IMR-90 (cell line): ENCODE data around the gene GIMAP8. TPM values are rescaled to one million over a fixed set of nuclear protein-coding genes. Genes with fewer than 3 reads are reported as not detected.

ENCODE experiments used
- ATAC-seq: fragments of 200-7000 bp; cut with Tn5 transposase; 2 replicates; pipeline ENCODE4 v1.9.1; 2020; ENCODE audit warnings: low read depth, mild to moderate bottlenecking, moderate library complexity
- BruUV-seq: library from RNA; stranded (reverse); fragments of 400-500 nt; replicated peaks from 2 replicates; lab custom pipeline; 2021; lab: Mats Ljungman, UMichigan
- CTCF ChIA-PET: fragments of 300-600 bp; formaldehyde crosslinking; extraction: SDS; loops from one replicate; lab custom pipeline; 2021; ENCODE audit warnings: antibody characterized with exemption; lab: Yijun Ruan, JAX
- POLR2A ChIA-PET: fragments of 300-600 bp; sonication (Branson Sonifier 250); formaldehyde crosslinking; loops from one replicate; lab custom pipeline; 2022; ENCODE audit warnings: antibody characterized with exemption; ENCODE audit not compliant: unreplicated experiment; lab: Charles Lee
- DNase-seq: peaks from one replicate; pipeline ENCODE4 v3.0.0; 2013
- H2AFZ ChIP-seq: replicated peaks from 2 replicates; pipeline ENCODE3; 2013; ENCODE audit warnings: low read length, mild to moderate bottlenecking; ENCODE audit not compliant: poor library complexity
- H2AK5ac ChIP-seq: 2 replicates; pipeline ENCODE4 v1.6.1; 2013; ENCODE audit warnings: low read depth, low read length, inconsistent platforms
- H2AK9ac ChIP-seq: replicated peaks from 2 replicates; pipeline ENCODE3; 2013; ENCODE audit warnings: mild to moderate bottlenecking, low read depth, low read length, moderate library complexity; ENCODE audit not compliant: poor library complexity
- H2BK120ac ChIP-seq: 2 replicates; pipeline ENCODE4 v1.6.1; 2013; ENCODE audit warnings: low read depth, low read length, inconsistent platforms
- H2BK15ac ChIP-seq: 3 replicates; pipeline ENCODE4 v1.6.1; 2013; ENCODE audit warnings: low read depth, low read length, inconsistent platforms
- H2BK20ac ChIP-seq: 2 replicates; pipeline ENCODE4 v1.6.1; 2013; ENCODE audit warnings: low read depth, mild to moderate bottlenecking, inconsistent platforms, low read length, moderate library complexity
- H2BK5ac ChIP-seq: 2 replicates; pipeline ENCODE4 v1.6.1; 2013; ENCODE audit warnings: mild to moderate bottlenecking, low read depth, low read length, inconsistent platforms; ENCODE audit not compliant: poor library complexity, severe bottlenecking
- H3K14ac ChIP-seq: replicated peaks from 2 replicates; pipeline ENCODE4 v1.6.1; 2013; ENCODE audit warnings: low read depth, low read length, inconsistent platforms
- H3K18ac ChIP-seq: 2 replicates; pipeline ENCODE4 v1.6.1; 2013; ENCODE audit warnings: low read depth, low read length, control low read depth
- H3K23ac ChIP-seq: 2 replicates; pipeline ENCODE4 v1.6.1; 2013; ENCODE audit warnings: low read depth, low read length, inconsistent platforms
- H3K27ac ChIP-seq: 2 replicates; pipeline ENCODE4 v1.5.1; 2013; ENCODE audit warnings: mild to moderate bottlenecking, control low read depth, low read length; ENCODE audit not compliant: insufficient read depth
- H3K27me3 ChIP-seq: 2 replicates; pipeline ENCODE4 v1.6.1; 2013; ENCODE audit warnings: low read length; ENCODE audit not compliant: control insufficient read depth, insufficient read depth
- H3K36me3 ChIP-seq: 2 replicates; pipeline ENCODE4 v1.6.1; 2013; ENCODE audit warnings: low read length, mixed read lengths; ENCODE audit not compliant: control insufficient read depth, insufficient read depth
- H3K4ac ChIP-seq: 2 replicates; pipeline ENCODE4 v1.6.1; 2013; ENCODE audit warnings: low read depth, low read length, inconsistent platforms
- H3K4me1 ChIP-seq: 2 replicates; pipeline ENCODE4 v1.6.1; 2013; ENCODE audit warnings: low read length, mixed read lengths; ENCODE audit not compliant: control insufficient read depth, insufficient read depth
- H3K4me2 ChIP-seq: 2 replicates; pipeline ENCODE4 v1.6.1; 2013; ENCODE audit warnings: low read depth, mild to moderate bottlenecking, control low read depth, low read length, moderate library complexity
- H3K4me3 ChIP-seq: 2 replicates; pipeline ENCODE4 v1.5.1; 2013; ENCODE audit warnings: low read depth, mild to moderate bottlenecking, control low read depth, low read length, moderate library complexity; ENCODE audit not compliant: insufficient read depth
- H3K56ac ChIP-seq: 2 replicates; pipeline ENCODE4 v1.6.1; 2013; ENCODE audit warnings: low read length, inconsistent platforms; ENCODE audit not compliant: insufficient read depth; ENCODE audit errors: extremely low read depth
- H3K79me1 ChIP-seq, 2 experiments: 2 replicates each; pipeline ENCODE4 v1.6.1; 2013; ENCODE audit warnings: low read length in 2 of 2, inconsistent platforms in 1 of 2, low read depth in 1 of 2
- H3K9ac ChIP-seq: 2 replicates; pipeline ENCODE4 v1.6.1; 2013; ENCODE audit warnings: low read depth, low read length, control low read depth
- H3K9me1 ChIP-seq: 2 replicates; pipeline ENCODE4 v1.6.1; 2013; ENCODE audit warnings: low read length, inconsistent platforms; ENCODE audit not compliant: insufficient read depth
- H3K9me3 ChIP-seq: 2 replicates; pipeline ENCODE4 v1.6.1; 2013; ENCODE audit warnings: low read length; ENCODE audit not compliant: control insufficient read depth, insufficient read depth
- H4K20me1 ChIP-seq: 2 replicates; pipeline ENCODE4 v1.6.1; 2013; ENCODE audit warnings: low read length, inconsistent platforms; ENCODE audit not compliant: insufficient read depth
- H4K5ac ChIP-seq: 2 replicates; pipeline ENCODE4 v1.6.1; 2013; ENCODE audit warnings: mild to moderate bottlenecking, low read depth, low read length, control low read depth
- H4K8ac ChIP-seq, 2 experiments: 2 replicates each; pipeline ENCODE4 v1.6.1; 2013; ENCODE audit warnings: low read depth in 2 of 2, low read length in 2 of 2, control low read depth in 1 of 2, inconsistent platforms in 1 of 2
- H4K91ac ChIP-seq: 2 replicates; pipeline ENCODE4 v1.6.1; 2013; ENCODE audit warnings: low read depth, low read length, inconsistent platforms; ENCODE audit not compliant: insufficient read depth
- BHLHE40 ChIP-seq: fragments of 150-350 bp; IDR thresholded peaks from 2 replicates; pipeline ENCODE4 v1.6.1; 2016; ENCODE audit warnings: mild to moderate bottlenecking, low read depth, low read length
- CEBPB ChIP-seq: IDR thresholded peaks from 2 replicates; pipeline ENCODE4 v1.6.1; 2012; ENCODE audit warnings: low read depth, low read length, improper control_type of control experiment
- CHD1 ChIP-seq: IDR thresholded peaks from 2 replicates; pipeline ENCODE4 v1.6.1; 2012; ENCODE audit warnings: low read depth, low read length, improper control_type of control experiment
- FOS ChIP-seq: fragments of 150-350 bp; IDR thresholded peaks from 2 replicates; pipeline ENCODE4 v1.6.1; 2016; ENCODE audit warnings: low read depth, low read length
- MAFK ChIP-seq: IDR thresholded peaks from 2 replicates; pipeline ENCODE4 v1.6.1; 2012; ENCODE audit warnings: low read depth, low read length, improper control_type of control experiment
- MAZ ChIP-seq: IDR thresholded peaks from 2 replicates; pipeline ENCODE4 v1.6.1; 2012; ENCODE audit warnings: low read depth, mild to moderate bottlenecking, low read length, improper control_type of control experiment, moderate library complexity, borderline replicate concordance
- MXI1 ChIP-seq: IDR thresholded peaks from 2 replicates; pipeline ENCODE4 v1.6.1; 2012; ENCODE audit warnings: low read depth, mild to moderate bottlenecking, low read length, moderate library complexity, borderline replicate concordance
- POLR2A ChIP-seq: IDR thresholded peaks from 2 replicates; pipeline ENCODE4 v1.6.1; 2012; ENCODE audit warnings: mild to moderate bottlenecking, low read depth, low read length
- RAD21 ChIP-seq: IDR thresholded peaks from 2 replicates; pipeline ENCODE4 v1.6.1; 2012; ENCODE audit warnings: low read length, improper control_type of control experiment
- RCOR1 ChIP-seq: IDR thresholded peaks from 2 replicates; pipeline ENCODE4 v1.6.1; 2012; ENCODE audit warnings: mild to moderate bottlenecking, low read length, improper control_type of control experiment; ENCODE audit not compliant: insufficient replicate concordance
- RFX5 ChIP-seq: IDR thresholded peaks from 2 replicates; pipeline ENCODE4 v1.8.0; 2012; ENCODE audit warnings: low read depth, mild to moderate bottlenecking, low read length, moderate library complexity
- WGBS, 2 experiments: methylation state at CpG; one replicate each; pipeline versions ENCODE4 v1.1.5 to v1.1.7; 2013; ENCODE audit warnings: missing lambda C conversion rate in 2 of 2; ENCODE audit not compliant: insufficient read length in 1 of 2; ENCODE audit errors: extremely low coverage in 2 of 2; 5-methylcytosine and 5-hydroxymethylcytosine counted together
- dilution Hi-C: fragments of 300-500 bp; cut with HindIII; formaldehyde crosslinking; loops from one replicate; pipeline ENCODE4 v1.14.3; 2018; ENCODE audit warnings: low sequenced_read_pairs; ENCODE audit not compliant: unreplicated experiment
- in situ Hi-C: fragments of 300-500 bp; cut with MboI; formaldehyde crosslinking; loops from 3 replicates; pipeline ENCODE4 v1.14.3; 2019; ENCODE audit warnings: low sequenced_read_pairs, inconsistent platforms, mixed read lengths
- intact Hi-C: fragments of 100-400 bp; cut with micrococcal nuclease; formaldehyde crosslinking; loops from 2 replicates; pipeline ENCODE4 v1.10.0; 2022
- polyA plus RNA-seq, 3 experiments: library from polyadenylated mRNA; depleted of rRNA; stranded (reverse); fragments of >200 nt; gene quantifications; 2 replicates each; pipeline ENCODE4 v1.2.3, GENCODE V29; 2012; ENCODE audit warnings: low replicate concordance in 1 of 3
- total RNA-seq: library from RNA; depleted of rRNA; stranded (reverse); fragments of >200 nt; gene quantifications from 2 replicates; pipeline ENCODE4 v1.2.3, GENCODE V29; 2012
- TF ChIP-seq, protein P1 (sequence below): fragments of 150-350 bp; IDR thresholded peaks from 2 replicates; pipeline ENCODE4 v1.6.1; 2016; ENCODE audit warnings: low read depth, mild to moderate bottlenecking, low read length, moderate library complexity, borderline replicate concordance
- TF ChIP-seq, protein P2 (sequence below): fragments of 150-350 bp; IDR thresholded peaks from 2 replicates; pipeline ENCODE4 v1.6.1; 2017; ENCODE audit warnings: mild to moderate bottlenecking, antibody characterized with exemption, low read length, low read depth

The GIMAP8 gene
- total and polyA plus RNA-seq, 2 of the 4 experiments (the other 2 are of a cell fraction) = not detected

DNA sequence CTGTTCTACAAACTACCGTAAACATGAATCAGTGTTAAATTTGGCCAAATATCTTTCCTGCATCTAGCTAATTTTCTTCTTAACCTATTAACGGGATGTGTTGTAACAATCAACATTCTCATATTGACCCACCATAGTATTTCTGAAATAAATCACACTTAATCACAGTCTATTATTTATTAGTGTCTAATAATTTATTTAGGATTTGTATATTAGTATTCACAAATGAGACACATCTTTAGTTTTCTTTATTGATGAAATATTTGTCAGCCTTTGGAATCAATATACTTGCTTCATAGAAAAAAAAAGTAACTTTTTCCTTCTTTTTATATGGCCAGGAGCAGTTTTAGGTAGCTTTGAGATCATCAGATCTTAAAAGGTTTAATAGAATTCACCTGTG lies 68.9 kb downstream of the GIMAP8 start:
- no peak overlapping the region for H3K14ac ChIP-seq
- no peak overlapping the region for H3K4me3 ChIP-seq
- no peaks in the 10 kb centered on the region for H3K27me3 ChIP-seq
- H2AK5ac ChIP-seq = no peak overlapping the region
- ATAC-seq (no peak), DNase-seq (no peak)
- H3K4me1 ChIP-seq = no peaks in the 10 kb centered on the region
- no peak overlapping the region for H3K23ac ChIP-seq
- no peak overlapping the region for H2BK15ac ChIP-seq
- intact Hi-C loops (no loop called here), in situ Hi-C loops (no loop called here), dilution Hi-C loops (no loop called here)
- CTCF ChIA-PET = no interaction called here
- peaks cover 11% of the 10 kb centered on the region for H3K9me3 ChIP-seq
- H2BK120ac ChIP-seq = no peak overlapping the region
- no peak overlapping the region for H3K9ac ChIP-seq
- no TSS peak for BruUV-seq
- no peak overlapping the region for H2BK20ac ChIP-seq
- H3K4ac ChIP-seq = no peak overlapping the region
- no peak overlapping the region for H4K8ac ChIP-seq
- POLR2A ChIA-PET = no interaction called here
- no peaks in the 10 kb centered on the region for H3K79me1 ChIP-seq
- no peak overlapping the region for H4K91ac ChIP-seq
- H3K27ac ChIP-seq = no peak overlapping the region
- no peak overlapping the region for H2AK9ac ChIP-seq
- no peak overlapping the region for H3K56ac ChIP-seq
- no peaks in the 10 kb centered on the region for H3K9me1 ChIP-seq
- no peak overlapping the region for H3K18ac ChIP-seq
- WGBS, 2 experiments = no CpG with 5 or more reads among the region's 2 CpGs
- TF ChIP-seq RAD21 = no peak
- TF ChIP-seq, protein P1, sequence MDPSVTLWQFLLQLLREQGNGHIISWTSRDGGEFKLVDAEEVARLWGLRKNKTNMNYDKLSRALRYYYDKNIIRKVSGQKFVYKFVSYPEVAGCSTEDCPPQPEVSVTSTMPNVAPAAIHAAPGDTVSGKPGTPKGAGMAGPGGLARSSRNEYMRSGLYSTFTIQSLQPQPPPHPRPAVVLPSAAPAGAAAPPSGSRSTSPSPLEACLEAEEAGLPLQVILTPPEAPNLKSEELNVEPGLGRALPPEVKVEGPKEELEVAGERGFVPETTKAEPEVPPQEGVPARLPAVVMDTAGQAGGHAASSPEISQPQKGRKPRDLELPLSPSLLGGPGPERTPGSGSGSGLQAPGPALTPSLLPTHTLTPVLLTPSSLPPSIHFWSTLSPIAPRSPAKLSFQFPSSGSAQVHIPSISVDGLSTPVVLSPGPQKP = no peak
- TF ChIP-seq FOS = no peak
- no peak for TF ChIP-seq CHD1
- no peak for TF ChIP-seq BHLHE40
- no peak for TF ChIP-seq MXI1
- no peak for TF ChIP-seq MAZ
- TF ChIP-seq RFX5 = no peak
- TF ChIP-seq, protein P2, sequence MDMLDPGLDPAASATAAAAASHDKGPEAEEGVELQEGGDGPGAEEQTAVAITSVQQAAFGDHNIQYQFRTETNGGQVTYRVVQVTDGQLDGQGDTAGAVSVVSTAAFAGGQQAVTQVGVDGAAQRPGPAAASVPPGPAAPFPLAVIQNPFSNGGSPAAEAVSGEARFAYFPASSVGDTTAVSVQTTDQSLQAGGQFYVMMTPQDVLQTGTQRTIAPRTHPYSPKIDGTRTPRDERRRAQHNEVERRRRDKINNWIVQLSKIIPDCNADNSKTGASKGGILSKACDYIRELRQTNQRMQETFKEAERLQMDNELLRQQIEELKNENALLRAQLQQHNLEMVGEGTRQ = no peak
- no peak for TF ChIP-seq POLR2A
- no peak for TF ChIP-seq RCOR1
- TF ChIP-seq MAFK = no peak
- TF ChIP-seq CEBPB = no peak
- no peaks in the 10 kb centered on the region for H3K36me3 ChIP-seq
- H2BK5ac ChIP-seq = no peak overlapping the region
- no peak overlapping the region for H4K5ac ChIP-seq
- H2AFZ ChIP-seq = no peak overlapping the region
- H4K20me1 ChIP-seq = no peaks in the 10 kb centered on the region
- H3K4me2 ChIP-seq = no peak overlapping the region
